Breast epithelium (tissue), 3 donors: ENCODE results near the gene VPS33B.

Experiments
- CTCF ChIP-seq, 3 donors: fragments of 450-650 bp; IDR thresholded peaks; one replicate each; pipeline ENCODE4 v1.5.1; 2016 to 2017; ENCODE audit warnings: antibody characterized with exemption in 3 of 3, mild to moderate bottlenecking in 3 of 3, moderate library complexity in 3 of 3
- POLR2A ChIP-seq: fragments of 450-650 bp; IDR thresholded peaks from one replicate; pipeline ENCODE4 v1.6.1; 2016; ENCODE audit warnings: antibody characterized with exemption, mild to moderate bottlenecking, moderate library complexity

DNA sequence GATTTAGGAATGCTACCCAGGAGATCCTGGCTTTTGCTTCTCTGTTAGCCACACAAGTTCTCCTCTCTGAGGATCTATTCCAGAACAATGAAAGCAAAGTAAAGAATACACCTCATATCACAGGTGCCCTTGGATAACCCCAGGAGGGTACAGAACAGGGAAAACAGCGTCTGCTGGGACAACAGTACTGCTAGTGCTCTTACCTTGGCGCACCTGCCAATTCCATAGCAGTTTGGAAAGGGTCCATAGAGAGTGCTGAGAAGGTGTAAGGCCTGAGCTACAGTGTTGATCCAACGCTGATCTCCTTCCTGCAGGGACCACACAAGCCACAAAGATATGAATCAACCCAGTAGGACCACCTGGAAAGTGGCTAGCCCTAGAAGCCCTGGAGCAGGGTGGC, 15.1 kb downstream of the VPS33B start:
- no peak for TF ChIP-seq POLR2A
- TF ChIP-seq CTCF (IDR thresholded peaks at IDR 0.05), result no peak
